Endothelial cell of umbilical vein (primary cell): ENCODE measurements around the gene RAB40B. TPM values are rescaled to one million over a fixed set of nuclear protein-coding genes. Genes with fewer than 3 reads are reported as not detected.

Experiments used
- BruUV-seq: library from RNA; stranded (reverse); fragments of 400-500 nt; replicated peaks from 2 replicates; lab custom pipeline; 2021; lab: Mats Ljungman, UMichigan
- CTCF ChIA-PET: fragments of 300-600, 350-600 bp; sonication (Branson Sonifier 250); formaldehyde crosslinking; loops from one replicate; lab custom pipeline; 2021; ENCODE audit warnings: antibody characterized with exemption, inconsistent platforms; lab: Charles Lee
- POLR2A ChIA-PET: fragments of 300-600, 350-600 bp; sonication (Branson Sonifier 250); formaldehyde crosslinking; loops from one replicate; lab custom pipeline; 2021; ENCODE audit warnings: antibody characterized with exemption, inconsistent platforms; lab: Charles Lee
- DNase-seq: peaks from one replicate; pipeline ENCODE4 v3.0.0-alpha.2; 2011; ENCODE audit warnings: low read depth, low spot score
- FAIRE-seq: peaks from 2 replicates; lab custom pipeline; 2011; peaks lifted over from hg19 to GRCh38; lab: Jason Lieb, UNC
- H2AFZ ChIP-seq: 2 replicates; pipeline ENCODE4 v1.6.0; 2012; ENCODE audit warnings: low read depth, low read length, control low read depth, inconsistent platforms
- H3K27ac ChIP-seq: 2 replicates; pipeline ENCODE4 v1.5.1; 2011; ENCODE audit warnings: low read depth, mild to moderate bottlenecking, control low read depth, low read length, moderate library complexity; ENCODE audit not compliant: insufficient read depth
- H3K27me3 ChIP-seq, 2 experiments: 2 replicates each; pipeline versions ENCODE4 v1.6.0 to v1.6.1; 2011; ENCODE audit warnings: low read length in 2 of 2, mixed read lengths in 1 of 2; ENCODE audit not compliant: control insufficient read depth in 2 of 2, insufficient read depth in 2 of 2
- H3K36me3 ChIP-seq, 2 experiments: 2 replicates in 1 of 2; 3 replicates in 1 of 2; pipeline ENCODE4 v1.5.1; 2011; ENCODE audit warnings: low read length in 2 of 2, mild to moderate bottlenecking in 1 of 2, moderate library complexity in 1 of 2; ENCODE audit not compliant: control insufficient read depth in 2 of 2, insufficient read depth in 2 of 2; ENCODE audit errors: extremely low read depth in 1 of 2
- H3K4me1 ChIP-seq: 3 replicates; pipeline ENCODE4 v1.5.1; 2011; ENCODE audit warnings: mild to moderate bottlenecking, low read length; ENCODE audit not compliant: control insufficient read depth, insufficient read depth; ENCODE audit errors: extremely low read depth
- H3K4me2 ChIP-seq: 2 replicates; pipeline ENCODE4 v1.6.1; 2011; ENCODE audit warnings: low read length, control low read depth, mixed read lengths; ENCODE audit not compliant: insufficient read depth
- H3K4me3 ChIP-seq, 3 experiments: fragments of 200-600 bp in 1 of 3; sonication (generic), shearing (Covaris generic) in 1 of 3; replicated peaks in 1 of 3; 2 replicates each; pipeline ENCODE4 v1.5.1; 2011 to 2016; ENCODE audit warnings: control low read depth in 3 of 3, low read length in 3 of 3, mild to moderate bottlenecking in 2 of 3, inconsistent platforms in 1 of 3, low read depth in 1 of 3, moderate library complexity in 1 of 3; ENCODE audit not compliant: insufficient read depth in 1 of 3
- H3K79me2 ChIP-seq: 2 replicates; pipeline ENCODE4 v1.6.0; 2012; ENCODE audit warnings: low read length, inconsistent platforms; ENCODE audit not compliant: control insufficient read depth, insufficient read depth
- H3K9ac ChIP-seq: replicated peaks from 2 replicates; pipeline ENCODE3; 2011; ENCODE audit warnings: low read length, control low read depth; ENCODE audit not compliant: insufficient read depth; ENCODE audit errors: extremely low read depth
- H3K9me1 ChIP-seq: replicated peaks from 3 replicates; pipeline ENCODE4 v1.6.0; 2011; ENCODE audit warnings: mild to moderate bottlenecking, low read length; ENCODE audit not compliant: control insufficient read depth, insufficient read depth; ENCODE audit errors: extremely low read depth
- H3K9me3 ChIP-seq: replicated peaks from 2 replicates; pipeline ENCODE4 v1.5.1; 2012; ENCODE audit warnings: low read length, inconsistent platforms; ENCODE audit not compliant: control insufficient read depth, insufficient read depth
- H4K20me1 ChIP-seq: replicated peaks from 2 replicates; pipeline ENCODE3; 2011; ENCODE audit warnings: mild to moderate bottlenecking, low read length; ENCODE audit not compliant: control insufficient read depth, insufficient read depth; ENCODE audit errors: extremely low read depth
- EZH2 ChIP-seq: IDR thresholded peaks from 2 replicates; pipeline ENCODE4 v1.6.1; 2012; ENCODE audit warnings: borderline replicate concordance, low read depth, mild to moderate bottlenecking, moderate library complexity, low read length, inconsistent platforms; ENCODE audit not compliant: severe bottlenecking
- FOS ChIP-seq: IDR thresholded peaks from 2 replicates; pipeline ENCODE4 v1.6.1; 2011; ENCODE audit warnings: mild to moderate bottlenecking, low read length, moderate library complexity, borderline replicate concordance; ENCODE audit not compliant: insufficient read depth
- GATA2 ChIP-seq: IDR thresholded peaks from 2 replicates; pipeline ENCODE4 v1.7.0; 2011; ENCODE audit warnings: low read depth, mild to moderate bottlenecking, moderate library complexity, mixed read lengths, low read length; ENCODE audit not compliant: insufficient read length, insufficient read depth
- JUN ChIP-seq: IDR thresholded peaks from 2 replicates; pipeline ENCODE4 v1.6.1; 2011; ENCODE audit warnings: borderline replicate concordance, low read depth; ENCODE audit not compliant: insufficient read length, insufficient read depth
- MYC ChIP-seq: IDR thresholded peaks from one replicate; pipeline ENCODE4 v1.6.1; 2011; ENCODE audit warnings: mild to moderate bottlenecking, low read depth, low read length
- POLR2A ChIP-seq: IDR thresholded peaks from 2 replicates; pipeline ENCODE4 v1.6.1; 2012; ENCODE audit warnings: low read depth, mild to moderate bottlenecking, control low read depth, low read length
- POLR2AphosphoS5 ChIP-seq: IDR thresholded peaks from 2 replicates; pipeline ENCODE4 v1.6.1; 2012; ENCODE audit warnings: low read depth, mild to moderate bottlenecking, control low read depth, low read length, moderate library complexity; ENCODE audit not compliant: insufficient read depth
- dilution Hi-C: fragments of 300-500 bp; cut with MboI; formaldehyde crosslinking; loops from one replicate; pipeline ENCODE4 v1.15.0; 2019; ENCODE audit warnings: low sequenced_read_pairs; ENCODE audit not compliant: extremely low pct_ligation_motif_present
- intact Hi-C: fragments of 100-400 bp; cut with micrococcal nuclease; formaldehyde crosslinking; loops from one replicate; pipeline ENCODE4 v1.10.0; 2022
- polyA plus RNA-seq, 4 experiments: library from polyadenylated mRNA; depleted of rRNA in 3 of 4; stranded (reverse) in 3 of 4; unstranded in 1 of 4; fragments of >200 nt; gene quantifications; 2 replicates each; pipeline versions ENCODE4 v1.2.1 to v1.2.3, GENCODE V29; 2011 to 2012; ENCODE audit warnings: missing spikeins in 1 of 4
- total RNA-seq: library from RNA; stranded (reverse); gene quantifications from 2 replicates; pipeline ENCODE4 v1.2.3, GENCODE V29; 2021
- TF ChIP-seq, protein P1 (sequence below), 2 donors: IDR thresholded peaks; 1 replicate in 1 of 2; 2 replicates in 1 of 2; pipeline ENCODE4 v1.5.1; 2011; ENCODE audit warnings: low read length in 2 of 2, mild to moderate bottlenecking in 2 of 2, moderate library complexity in 2 of 2, control low read depth in 1 of 2, inconsistent platforms in 1 of 2, low read depth in 1 of 2; ENCODE audit not compliant: insufficient read depth in 1 of 2; ENCODE audit errors: extremely low read depth in 1 of 2
- TF ChIP-seq, protein P2 (sequence below): IDR thresholded peaks from 2 replicates; pipeline ENCODE4 v1.6.1; 2011; ENCODE audit not compliant: insufficient read depth, insufficient read length

Gene RAB40B
- total and polyA plus RNA-seq, 2 donors (not counting 3 experiments of a cell fraction or from before 2014, with no cell fraction given): 5.5 to 9.3 TPM

GRCh38 chr17:82670661-82671450 is 27.6 kb downstream of the RAB40B start:
- Histone ChIP-seq H3K4me2 (no peak overlapping the region), H3K79me2 (no peaks in the 10 kb centered on the region), H3K36me3 (no peaks in the 10 kb centered on the region), H4K20me1 (no peaks in the 10 kb centered on the region), H3K9ac (no peak overlapping the region), H3K9me1 (no peaks in the 10 kb centered on the region), H3K4me1 (no peaks in the 10 kb centered on the region), H2AFZ (no peak overlapping the region), H3K27ac (no peak overlapping the region), H3K4me3 (no peak overlapping the region), H3K27me3 (no peaks in the 10 kb centered on the region), H3K9me3 (no peaks in the 10 kb centered on the region)
- TF ChIP-seq, protein P1, sequence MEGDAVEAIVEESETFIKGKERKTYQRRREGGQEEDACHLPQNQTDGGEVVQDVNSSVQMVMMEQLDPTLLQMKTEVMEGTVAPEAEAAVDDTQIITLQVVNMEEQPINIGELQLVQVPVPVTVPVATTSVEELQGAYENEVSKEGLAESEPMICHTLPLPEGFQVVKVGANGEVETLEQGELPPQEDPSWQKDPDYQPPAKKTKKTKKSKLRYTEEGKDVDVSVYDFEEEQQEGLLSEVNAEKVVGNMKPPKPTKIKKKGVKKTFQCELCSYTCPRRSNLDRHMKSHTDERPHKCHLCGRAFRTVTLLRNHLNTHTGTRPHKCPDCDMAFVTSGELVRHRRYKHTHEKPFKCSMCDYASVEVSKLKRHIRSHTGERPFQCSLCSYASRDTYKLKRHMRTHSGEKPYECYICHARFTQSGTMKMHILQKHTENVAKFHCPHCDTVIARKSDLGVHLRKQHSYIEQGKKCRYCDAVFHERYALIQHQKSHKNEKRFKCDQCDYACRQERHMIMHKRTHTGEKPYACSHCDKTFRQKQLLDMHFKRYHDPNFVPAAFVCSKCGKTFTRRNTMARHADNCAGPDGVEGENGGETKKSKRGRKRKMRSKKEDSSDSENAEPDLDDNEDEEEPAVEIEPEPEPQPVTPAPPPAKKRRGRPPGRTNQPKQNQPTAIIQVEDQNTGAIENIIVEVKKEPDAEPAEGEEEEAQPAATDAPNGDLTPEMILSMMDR (IDR thresholded peaks at IDR 0.05; ENCODE audit: extremely low read depth in 1 of 2, insufficient read depth in 1 of 2, low read depth in 1 of 2, low read length in 2 of 2): no peak
- TF ChIP-seq EZH2 (no peak), JUN (no peak), POLR2A (no peak), FOS (no peak), GATA2 (no peak), MYC (no peak), POLR2AphosphoS5 (no peak)
- TF ChIP-seq, protein P2, sequence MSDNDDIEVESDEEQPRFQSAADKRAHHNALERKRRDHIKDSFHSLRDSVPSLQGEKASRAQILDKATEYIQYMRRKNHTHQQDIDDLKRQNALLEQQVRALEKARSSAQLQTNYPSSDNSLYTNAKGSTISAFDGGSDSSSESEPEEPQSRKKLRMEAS: no peak
- no TSS peak for BruUV-seq
- ChIA-PET POLR2A (no interaction called here), CTCF (no interaction called here)
- DNase-seq (no peak), FAIRE-seq (no peak)
- dilution Hi-C loops: no loop called here
- intact Hi-C loops: no loop called here
